Calu3 (cell line): Measurements from ENCODE around the gene MILR1. TPM values are rescaled to one million over a fixed set of nuclear protein-coding genes. Genes with fewer than 3 reads are reported as not detected.

Source experiments
- BruUV-seq: library from RNA; stranded (reverse); fragments of 400-500 nt; replicated peaks from 2 replicates; lab custom pipeline; 2021; lab: Mats Ljungman, UMichigan
- CTCF ChIA-PET: fragments of 300-600 bp; sonication (Branson Sonifier 250); formaldehyde crosslinking; loops from one replicate; lab custom pipeline; 2022; ENCODE audit warnings: antibody characterized with exemption; lab: Charles Lee
- DNase-seq: peaks from one replicate; pipeline ENCODE4 v3.0.0; 2022
- H3K27ac Mint-ChIP-seq: one replicate; pipeline ENCODE4 v1.8.0; 2022; ENCODE audit warnings: mixed read lengths; ENCODE audit not compliant: unreplicated experiment
- H3K27me3 Mint-ChIP-seq: one replicate; pipeline ENCODE4 v1.8.0; 2022; ENCODE audit warnings: mixed read lengths; ENCODE audit not compliant: unreplicated experiment
- H3K36me3 Mint-ChIP-seq: one replicate; pipeline ENCODE4 v1.8.0; 2022; ENCODE audit warnings: mild to moderate bottlenecking, moderate library complexity, mixed read lengths; ENCODE audit not compliant: insufficient read depth, unreplicated experiment
- H3K4me1 Mint-ChIP-seq: one replicate; pipeline ENCODE4 v1.8.0; 2022; ENCODE audit warnings: mild to moderate bottlenecking, low read depth, mixed read lengths; ENCODE audit not compliant: unreplicated experiment
- H3K4me3 Mint-ChIP-seq: one replicate; pipeline ENCODE4 v1.8.0; 2022; ENCODE audit warnings: mild to moderate bottlenecking, low read depth, moderate library complexity, mixed read lengths; ENCODE audit not compliant: unreplicated experiment
- H3K9me3 Mint-ChIP-seq: one replicate; pipeline ENCODE4 v1.8.0; 2022; ENCODE audit warnings: low read depth, mixed read lengths; ENCODE audit not compliant: unreplicated experiment
- CTCF ChIP-seq: fragments of 200-600 bp; IDR thresholded peaks from one replicate; pipeline ENCODE4 v1.8.0; 2022; ENCODE audit warnings: antibody characterized with exemption; ENCODE audit not compliant: unreplicated experiment
- intact Hi-C: fragments of 100-400 bp; cut with micrococcal nuclease; formaldehyde crosslinking; loops from one replicate; pipeline ENCODE4 v1.10.0; 2022; ENCODE audit not compliant: unreplicated experiment
- total RNA-seq: library from RNA; stranded (reverse); gene quantifications from 2 replicates; pipeline ENCODE4 v1.2.3, GENCODE V29; 2022

MILR1 gene
- total RNA-seq, 1 experiment from 2014 or later: 7.6 TPM

DNA sequence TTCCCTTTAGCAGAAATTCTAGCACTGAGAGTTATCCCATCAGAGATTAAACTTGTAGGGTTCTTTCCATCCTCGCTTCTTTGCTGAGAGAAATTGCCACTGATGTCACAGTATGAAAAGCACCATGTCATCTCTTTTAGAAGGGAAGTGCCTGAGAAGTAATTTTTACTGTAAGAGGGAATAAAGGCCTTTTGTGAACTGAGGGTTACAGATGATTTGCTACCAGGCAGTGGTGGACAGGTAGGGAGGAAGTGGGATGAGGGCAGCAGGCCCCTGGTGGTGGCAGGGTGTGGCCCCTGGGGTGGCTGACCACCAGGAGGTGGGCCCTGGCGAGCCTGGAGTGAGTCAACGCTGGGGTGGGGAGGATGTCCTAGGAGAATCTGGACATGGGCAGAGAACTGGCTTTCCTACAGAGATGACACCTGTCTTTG lies 6.4 kb upstream of the MILR1 start:
- Mint-ChIP-seq H3K36me3 (no peaks in the 10 kb centered on the region), H3K27me3 (no peaks in the 10 kb centered on the region), H3K27ac (peak overlapping the region; percentile 30), H3K4me1 (peaks cover 6% of the 10 kb centered on the region), H3K4me3 (no peak overlapping the region), H3K9me3 (peaks cover 2% of the 10 kb centered on the region)
- no TSS peak for BruUV-seq
- CTCF ChIA-PET: interaction anchor here (1.4 kb wide), 1 partner anchor 48 kb away, joined by 3 read pairs; no protein-coding TSS in a partner anchor
- intact Hi-C loops: no loop called here
- TF ChIP-seq CTCF: no peak
- peak; percentile 42 for DNase-seq

GRCh38 chr17:64443086-64443760 lies 5.7 kb upstream of the MILR1 start:
- Mint-ChIP-seq H3K27ac (peak overlapping the region; percentile 69), H3K27me3 (no peaks in the 10 kb centered on the region), H3K4me1 (peaks cover 6% of the 10 kb centered on the region), H3K36me3 (no peaks in the 10 kb centered on the region), H3K4me3 (no peak overlapping the region), H3K9me3 (peaks cover 2% of the 10 kb centered on the region)
- intact Hi-C loops: no loop called here
- peak; percentile 59 for DNase-seq
- CTCF ChIA-PET: interaction anchor here (1.4 kb wide), 1 partner anchor 48 kb away, joined by 3 read pairs; no protein-coding TSS in a partner anchor
- BruUV-seq: no TSS peak
- no peak for TF ChIP-seq CTCF

DNA sequence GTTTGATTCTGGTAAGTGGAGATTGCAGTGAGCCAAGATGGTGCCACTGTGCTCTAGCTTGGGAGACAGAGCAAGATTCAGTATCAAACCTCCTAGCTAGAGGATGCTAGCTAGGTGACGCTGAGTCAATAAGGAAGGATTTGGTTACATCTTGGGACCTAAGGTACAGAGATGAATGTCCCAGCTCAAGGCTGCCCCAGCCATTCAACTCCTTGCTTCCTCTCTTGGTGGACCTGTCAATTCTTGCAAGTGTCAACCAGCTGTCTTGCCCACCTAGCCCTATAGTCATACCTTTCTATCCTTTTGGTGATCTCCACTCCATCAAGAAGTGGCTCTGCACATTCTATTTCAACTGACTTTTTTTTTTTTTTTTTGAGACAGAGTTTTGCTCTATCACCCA lies 1.4 kb upstream of the MILR1 start:
- intact Hi-C loops: no loop called here
- no peak for DNase-seq
- Mint-ChIP-seq H3K27me3 (no peaks in the 10 kb centered on the region), H3K36me3 (no peaks in the 10 kb centered on the region), H3K27ac (no peak overlapping the region), H3K9me3 (no peaks in the 10 kb centered on the region), H3K4me1 (peaks cover under 1% of the 10 kb centered on the region), H3K4me3 (no peak overlapping the region)
- TF ChIP-seq CTCF: no peak
- CTCF ChIA-PET: no interaction called here
- BruUV-seq: no TSS peak

DNA sequence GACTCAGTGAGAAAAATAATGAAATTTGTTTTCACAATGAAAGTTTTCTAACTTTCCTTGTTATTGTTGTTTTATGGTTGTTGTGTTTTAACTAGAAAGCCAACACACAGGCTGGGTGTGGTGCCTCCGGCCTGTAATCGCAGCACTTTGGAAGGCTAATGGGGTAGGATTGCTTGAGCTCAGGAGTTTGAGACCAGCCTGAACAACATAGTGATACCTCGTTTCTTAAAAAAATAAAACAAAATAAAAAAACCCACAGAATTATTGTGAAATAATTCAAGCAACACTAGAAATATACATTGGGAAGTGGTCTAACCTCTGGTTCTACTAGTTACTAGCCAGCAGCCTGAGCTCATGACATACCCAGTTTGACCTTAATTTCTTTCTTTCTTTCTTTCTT lies 630 bp downstream of the MILR1 start:
- Mint-ChIP-seq H3K9me3 (no peaks in the 10 kb centered on the region), H3K27me3 (no peaks in the 10 kb centered on the region), H3K4me3 (no peak overlapping the region), H3K27ac (no peak overlapping the region), H3K36me3 (no peaks in the 10 kb centered on the region), H3K4me1 (no peaks in the 10 kb centered on the region)
- no TSS peak for BruUV-seq
- CTCF ChIA-PET: interaction anchor here (0.8 kb wide), 1 partner anchor 200 kb away, joined by 5 read pairs; no protein-coding TSS in a partner anchor
- intact Hi-C loops: no loop called here
- no peak for DNase-seq
- no peak for TF ChIP-seq CTCF
